GM18858 (cell line): ENCODE data around the gene THAP4.
"Not testable (repeated sequence)": the region's sequence is repeated elsewhere in the genome, so short reads cannot be mapped to it uniquely, and the experiment has no call there.

Experiments used
- ATAC-seq: cut with Tn5 transposase; IDR thresholded peaks from one replicate; pipeline ENCODE4 v1.9.1; 2021; ENCODE audit not compliant: unreplicated experiment

Gene THAP4

DNA sequence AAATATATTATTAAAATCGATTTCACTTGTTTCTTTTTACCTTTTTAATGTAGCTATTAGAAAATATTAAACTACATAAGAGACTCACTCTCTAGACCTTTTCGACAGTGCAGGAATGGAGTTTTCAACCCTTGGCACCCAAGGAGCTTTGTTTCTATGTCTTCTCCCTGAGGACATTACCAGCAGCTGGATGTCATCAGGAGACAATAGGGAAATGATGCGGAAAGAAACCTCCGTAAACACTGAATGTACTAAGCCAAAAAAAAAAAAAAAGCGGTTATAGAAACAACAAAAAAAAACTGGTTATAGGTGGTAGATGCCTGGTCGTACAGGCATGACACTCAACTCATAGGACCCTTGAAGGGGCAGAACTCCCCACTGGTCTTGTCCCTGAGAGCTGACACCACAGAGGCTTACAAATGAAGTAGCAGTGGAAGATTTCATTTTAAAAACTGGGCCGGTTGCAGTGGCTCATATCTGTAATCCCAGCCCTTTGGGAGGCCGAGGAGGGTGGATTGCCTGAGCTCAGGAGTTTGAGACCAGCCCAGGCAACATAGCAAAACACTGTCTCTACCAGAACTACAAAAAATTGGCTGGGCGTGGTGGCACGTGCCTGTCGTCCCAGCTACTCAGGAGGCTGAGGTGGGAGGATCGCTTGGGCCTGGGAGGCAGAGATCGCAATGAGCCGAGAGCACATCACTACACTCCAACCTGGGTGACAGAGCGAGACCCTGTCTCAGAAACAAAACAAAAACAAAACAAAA, 23.8 kb downstream of the THAP4 start:
- ATAC-seq, result no peak

DNA sequence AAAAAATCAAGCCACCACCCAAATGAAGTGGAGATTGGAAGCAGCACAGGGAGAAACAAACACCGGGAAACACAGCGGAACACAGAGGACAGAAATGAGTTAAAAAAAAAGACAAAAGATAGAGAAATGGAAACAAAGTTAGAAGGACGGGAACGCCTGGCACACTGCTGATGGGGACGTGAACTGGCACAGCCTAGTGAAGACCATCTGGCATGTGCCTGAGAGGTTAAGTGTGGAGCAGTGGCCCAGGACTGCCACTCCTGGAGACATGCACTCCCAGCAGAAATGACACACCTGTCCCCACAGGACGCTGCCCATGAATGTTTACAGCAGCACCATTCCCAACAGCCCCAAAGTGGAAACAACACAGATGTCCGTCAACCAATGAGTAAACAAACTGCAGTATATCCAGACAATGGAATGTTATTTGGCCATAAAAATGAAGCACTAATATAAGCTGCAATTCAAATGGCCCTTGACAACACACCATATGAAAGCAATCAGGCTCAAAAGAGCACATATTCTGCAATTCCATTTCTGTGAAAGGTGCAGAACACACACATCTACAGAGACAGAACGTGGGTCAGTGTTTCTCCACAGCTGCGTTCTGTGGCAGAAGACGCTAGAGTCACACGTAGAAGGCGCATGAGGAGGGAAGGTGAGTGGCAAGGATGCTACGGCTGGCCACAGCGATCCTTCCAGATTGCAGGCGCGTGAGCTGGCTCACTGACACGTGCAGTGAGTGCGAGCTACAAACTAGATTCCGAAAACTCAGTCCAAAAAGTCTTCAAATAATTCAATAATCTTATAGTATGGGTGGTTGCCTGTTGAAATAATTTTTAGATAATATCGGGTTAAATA, 24.6 kb downstream of the THAP4 start:
- ATAC-seq, result no peak

GRCh38 chr2:241611062-241611461, 25.9 kb downstream of the THAP4 start:
- ATAC-seq, result no peak

DNA sequence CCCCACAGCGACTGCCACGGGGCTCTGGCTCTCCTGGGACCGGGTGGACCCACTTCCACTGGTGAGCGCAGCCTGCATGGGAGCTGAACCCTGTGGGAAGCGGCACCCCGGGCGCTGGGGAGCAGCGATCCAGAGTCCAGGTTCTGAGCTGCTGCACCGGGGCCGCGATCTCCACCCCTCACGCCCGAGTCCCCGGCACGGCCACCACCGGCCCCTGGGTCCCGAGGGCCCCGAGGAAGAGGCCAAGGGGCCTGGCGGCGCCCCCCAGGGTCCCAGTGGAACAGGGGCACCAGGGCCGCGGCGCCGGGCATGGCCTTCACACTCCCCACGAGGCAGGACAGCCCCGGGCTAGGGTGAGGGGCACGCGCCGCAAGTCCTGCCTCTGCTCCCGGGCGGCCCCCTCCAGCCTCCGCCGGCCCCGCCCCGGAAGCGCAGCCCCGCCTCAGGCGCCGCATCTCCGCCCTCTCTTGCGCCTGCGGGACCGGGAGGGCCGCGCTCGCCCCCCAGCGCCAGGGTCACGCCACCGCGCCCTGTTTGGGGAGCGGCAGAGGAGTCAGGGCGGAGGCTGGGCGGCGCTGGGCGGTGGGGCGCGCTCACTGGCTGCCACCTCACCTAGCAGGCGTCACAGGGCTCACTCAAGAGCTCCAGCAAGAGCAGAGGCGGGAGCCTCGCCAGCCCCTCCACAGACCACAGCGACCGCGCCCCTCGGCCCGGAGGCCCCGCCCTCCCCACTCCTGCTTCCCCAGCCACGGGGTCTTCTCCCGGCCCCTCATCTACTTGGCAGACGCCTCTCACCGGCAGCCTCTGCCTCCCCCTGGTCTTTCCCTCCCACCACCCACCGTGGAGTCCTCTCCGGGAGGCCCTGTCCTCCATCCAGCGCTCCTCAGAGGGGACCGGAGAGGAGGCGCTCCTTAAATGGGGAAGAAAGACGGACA, 26.8 kb downstream of the THAP4 start:
- ATAC-seq, result peak; percentile 86

- ATAC-seq, result no peak
These were observed 28.1 kb downstream of the THAP4 start for GRCh38 chr2:241608881-241609280.

GRCh38 chr2:241607162-241607885, 29.6 kb downstream of the THAP4 start:
- ATAC-seq, result no peak

DNA sequence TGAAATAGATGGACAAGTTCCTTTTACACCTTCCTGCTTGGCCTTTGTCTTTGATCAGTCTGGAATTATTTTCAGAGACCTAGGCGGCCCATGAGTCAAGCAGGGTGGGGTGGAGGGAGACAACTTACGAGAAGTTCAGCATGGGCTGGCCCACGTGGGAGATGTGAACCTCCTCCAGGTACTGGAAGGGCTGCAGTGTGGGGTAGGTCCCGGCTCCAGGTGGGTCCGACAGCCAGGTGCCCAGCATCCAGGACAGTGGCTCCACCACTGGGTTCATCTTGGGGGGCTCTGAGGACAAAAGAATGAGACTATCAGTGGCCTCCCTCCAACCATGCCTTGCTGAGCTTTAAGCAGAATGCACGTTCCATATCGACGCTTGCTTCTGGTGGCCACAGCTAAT, 30.8 kb downstream of the THAP4 start:
- ATAC-seq, result no peak

GRCh38 chr2:241603686-241604085, 33.3 kb downstream of the THAP4 start:
- no peak for ATAC-seq

- no peak for ATAC-seq
These were observed 34.2 kb downstream of the THAP4 start for GRCh38 chr2:241602720-241603119.

DNA sequence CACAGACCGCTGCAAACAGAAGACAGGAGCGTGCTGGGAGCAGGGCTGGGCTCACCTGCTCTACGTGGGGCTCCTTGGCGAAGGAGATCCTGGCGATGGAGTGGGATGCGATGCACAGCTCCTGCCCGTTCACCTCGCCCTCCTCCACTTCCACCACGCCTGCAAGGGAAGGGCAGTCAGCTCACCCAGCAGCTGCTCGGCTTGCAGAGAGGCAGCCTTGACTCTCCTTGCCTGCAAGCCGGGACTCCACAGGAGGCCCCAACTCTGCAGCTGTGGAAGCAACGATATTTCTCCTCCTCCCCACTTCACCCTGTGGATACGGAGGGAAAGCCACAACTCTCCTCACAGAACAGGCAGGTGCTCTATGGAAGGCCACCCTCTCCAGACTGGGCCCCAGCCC, 35.1 kb downstream of the THAP4 start:
- ATAC-seq, result no peak

- ATAC-seq, result no peak
These were observed 37.3 kb downstream of the THAP4 start for GRCh38 chr2:241599615-241600014.

DNA sequence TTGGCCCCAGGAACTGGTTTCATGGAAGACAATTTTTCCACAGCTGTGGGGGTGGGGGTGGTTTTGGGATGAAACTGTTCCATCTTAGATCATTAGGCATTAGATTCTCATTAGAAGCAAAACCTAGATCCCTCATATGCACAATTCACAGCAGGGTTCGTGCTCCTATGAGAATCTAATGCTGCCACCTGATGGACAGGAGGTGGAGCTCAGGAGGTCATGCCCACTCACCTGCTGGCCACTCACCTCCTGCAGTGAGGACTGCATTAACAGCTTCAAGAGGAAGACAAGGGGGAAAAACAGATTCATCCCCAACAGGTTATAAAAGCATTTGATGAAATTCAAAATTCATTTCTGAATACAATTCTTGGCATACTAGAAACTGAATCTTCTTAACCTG, 38.5 kb downstream of the THAP4 start:
- ATAC-seq, result no peak

DNA sequence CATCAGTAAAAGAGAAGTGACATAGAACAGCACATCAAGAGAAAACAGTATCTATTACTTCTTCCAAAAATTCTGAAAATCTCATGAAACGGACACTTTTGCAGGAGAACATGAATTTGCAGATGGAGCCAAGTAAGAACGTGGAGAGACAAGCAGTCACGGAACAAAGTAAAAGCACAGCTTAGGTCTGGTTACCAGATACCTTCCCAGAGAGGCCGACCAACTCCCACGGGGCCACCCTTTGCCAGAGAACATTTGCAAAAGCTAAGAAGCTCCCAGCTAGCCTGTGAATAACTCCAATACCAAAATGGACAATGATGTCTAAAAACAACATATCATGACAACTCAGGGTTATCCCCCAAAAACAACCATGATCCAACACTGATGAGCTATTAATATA, 38.9 kb downstream of the THAP4 start:
- ATAC-seq, result no peak

DNA sequence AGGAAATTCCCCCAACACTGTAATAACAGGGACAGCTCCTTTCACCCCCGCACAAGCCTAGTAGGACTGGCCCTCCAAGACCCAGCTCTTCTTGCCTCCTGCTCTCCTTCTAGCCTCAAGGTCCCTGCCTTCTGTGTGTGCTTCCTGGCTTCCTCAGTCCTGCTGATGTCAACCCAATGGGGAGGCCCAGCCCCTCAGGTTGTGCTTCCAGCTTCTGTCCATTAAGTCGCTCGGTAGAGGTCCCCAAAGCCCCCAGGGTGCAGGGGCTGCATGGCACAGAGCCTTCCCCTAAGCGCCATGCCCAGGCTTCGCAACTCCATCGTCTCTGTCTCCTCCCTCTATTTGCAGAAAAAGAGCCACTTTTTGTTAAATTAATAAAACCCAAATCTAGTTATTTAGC, 39.4 kb downstream of the THAP4 start:
- no peak for ATAC-seq

GRCh38 chr2:241595600-241596140, 41.3 kb downstream of the THAP4 start:
- no peak for ATAC-seq

GRCh38 chr2:241593271-241593670, 43.7 kb downstream of the THAP4 start:
- ATAC-seq, result no peak

DNA sequence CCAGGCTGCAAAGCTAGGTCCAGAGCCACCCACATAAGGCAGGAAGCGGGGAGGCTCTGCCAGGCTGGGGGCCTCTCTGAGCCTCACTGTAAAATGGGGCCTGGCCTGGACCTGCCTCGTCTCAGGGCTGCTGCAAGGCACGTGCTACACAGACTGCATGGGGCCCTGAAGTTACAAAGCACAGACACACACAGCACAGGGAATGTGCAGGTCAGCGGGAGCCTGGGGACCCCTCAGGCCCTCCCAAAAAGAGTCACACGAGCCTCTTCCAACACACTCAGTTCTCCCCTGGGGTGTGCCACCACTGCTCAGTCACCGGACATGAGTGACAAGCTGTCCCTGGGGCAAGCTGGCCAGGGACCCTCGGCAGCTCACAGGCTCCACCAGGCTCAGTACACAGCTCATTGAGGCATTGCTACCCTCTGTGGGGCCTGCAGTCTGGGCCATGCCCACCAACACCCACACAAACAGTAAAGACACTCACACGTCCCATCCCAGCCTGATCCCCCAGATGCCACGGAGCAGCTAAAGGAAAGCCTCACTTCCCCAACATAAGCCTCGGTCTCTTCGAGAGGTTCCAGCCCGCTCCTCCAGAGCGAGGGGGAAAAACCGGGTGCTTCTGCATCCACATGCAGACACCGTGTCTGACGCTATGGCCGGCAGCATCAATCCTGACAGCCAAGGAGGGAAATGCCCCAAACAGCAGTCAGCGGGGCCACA, 44.7 kb downstream of the THAP4 start:
- no peak for ATAC-seq

DNA sequence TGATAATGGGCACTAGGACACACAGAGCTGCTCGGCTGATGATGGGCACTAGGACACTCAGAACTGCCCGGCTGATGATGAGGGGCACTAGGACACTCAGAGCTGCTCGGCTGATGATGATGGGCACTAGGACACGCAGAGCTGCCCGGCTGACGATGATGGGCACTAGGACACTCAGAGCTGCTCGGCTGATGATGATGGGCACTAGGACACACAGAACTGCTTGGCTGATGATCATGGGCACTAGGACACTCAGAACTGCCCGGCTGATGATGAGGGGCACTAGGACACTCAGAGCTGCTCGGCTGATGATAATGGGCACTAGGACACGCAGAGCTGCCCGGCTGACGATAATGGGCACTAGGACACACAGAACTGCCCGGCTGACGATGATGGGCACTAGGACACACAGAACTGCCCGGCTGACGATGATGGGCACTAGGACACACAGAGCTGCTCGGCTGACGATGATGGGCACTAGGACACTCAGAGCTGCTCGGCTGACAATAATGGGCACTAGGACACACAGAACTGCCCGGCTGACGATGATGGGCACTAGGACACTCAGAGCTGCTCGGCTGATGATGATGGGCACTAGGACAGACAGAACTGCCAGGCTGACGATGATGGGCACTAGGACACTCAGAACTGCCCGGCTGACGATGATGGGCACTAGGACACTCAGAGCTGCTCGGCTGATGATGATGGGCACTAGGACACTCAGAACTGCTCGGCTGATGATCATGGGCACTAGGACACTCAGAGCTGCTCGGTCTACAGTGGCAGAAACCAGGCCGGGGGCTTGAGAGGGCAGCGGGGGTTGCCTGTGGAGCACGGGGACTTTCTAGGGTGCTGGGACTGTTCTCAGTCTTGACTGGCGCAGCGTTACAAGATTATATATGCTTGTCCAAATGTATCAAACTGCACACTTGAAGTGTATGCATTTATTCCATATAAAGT, 46.2 kb downstream of the THAP4 start:
- ATAC-seq, result not testable (repeated sequence)
